GM21447 (cell line): ENCODE data around the gene GRN.
"Not testable (repeated sequence)": the region's sequence is repeated elsewhere in the genome, so short reads cannot be mapped to it uniquely, and the experiment has no call there.

ENCODE experiments used
- ATAC-seq: cut with Tn5 transposase; IDR thresholded peaks from one replicate; pipeline ENCODE4 v1.9.1; 2021; ENCODE audit not compliant: unreplicated experiment

GRN gene

DNA sequence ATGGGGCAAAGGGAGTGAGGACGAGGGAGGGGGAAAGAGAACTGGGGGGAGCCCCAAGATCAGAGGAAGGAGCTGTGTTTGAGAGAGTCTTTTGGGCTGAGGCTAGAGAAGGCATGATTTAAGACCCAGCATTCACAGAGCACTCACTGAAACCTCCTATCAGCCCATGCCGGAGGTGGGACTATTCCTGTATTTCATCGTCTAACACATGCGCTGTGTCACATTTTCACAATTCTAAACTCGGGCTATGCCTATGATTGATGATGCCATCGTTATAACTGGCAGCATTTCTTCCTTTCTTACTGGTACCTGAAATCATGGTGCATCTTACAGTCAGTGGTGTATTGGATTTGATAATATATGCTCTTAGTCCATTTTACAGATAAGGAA, 15.0 kb downstream of the GRN start:
- no peak for ATAC-seq

- no peak for ATAC-seq
Measured at GRCh38 chr17:44360826-44361225, 15.7 kb downstream of the GRN start.

- ATAC-seq, result no peak
Measured at GRCh38 chr17:44361292-44362260, 16.5 kb downstream of the GRN start.

DNA sequence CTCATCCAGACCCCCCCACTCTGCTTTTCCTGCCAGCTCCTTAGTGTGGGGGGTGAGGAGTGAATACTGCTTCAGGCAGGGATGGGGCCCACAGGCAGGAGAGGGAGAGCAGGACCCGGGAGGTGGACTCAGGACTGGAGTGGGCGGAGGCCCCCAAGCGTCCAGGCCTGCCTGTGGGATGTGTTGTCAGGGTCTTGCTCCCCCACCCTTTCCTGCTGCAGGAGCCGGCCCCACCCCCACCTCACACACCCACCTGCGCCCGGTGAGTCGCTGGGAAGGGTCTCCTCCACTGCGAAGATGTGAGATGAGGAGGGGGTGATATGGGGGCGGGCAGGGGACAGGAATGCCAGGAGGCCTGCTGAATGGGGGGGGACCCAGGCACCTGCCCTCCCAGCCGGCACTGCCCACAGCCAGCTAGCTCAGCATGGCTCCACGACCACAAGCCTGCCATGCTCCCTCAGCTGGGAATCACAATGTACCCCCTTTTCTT, 17.4 kb downstream of the GRN start:
- no peak for ATAC-seq

DNA sequence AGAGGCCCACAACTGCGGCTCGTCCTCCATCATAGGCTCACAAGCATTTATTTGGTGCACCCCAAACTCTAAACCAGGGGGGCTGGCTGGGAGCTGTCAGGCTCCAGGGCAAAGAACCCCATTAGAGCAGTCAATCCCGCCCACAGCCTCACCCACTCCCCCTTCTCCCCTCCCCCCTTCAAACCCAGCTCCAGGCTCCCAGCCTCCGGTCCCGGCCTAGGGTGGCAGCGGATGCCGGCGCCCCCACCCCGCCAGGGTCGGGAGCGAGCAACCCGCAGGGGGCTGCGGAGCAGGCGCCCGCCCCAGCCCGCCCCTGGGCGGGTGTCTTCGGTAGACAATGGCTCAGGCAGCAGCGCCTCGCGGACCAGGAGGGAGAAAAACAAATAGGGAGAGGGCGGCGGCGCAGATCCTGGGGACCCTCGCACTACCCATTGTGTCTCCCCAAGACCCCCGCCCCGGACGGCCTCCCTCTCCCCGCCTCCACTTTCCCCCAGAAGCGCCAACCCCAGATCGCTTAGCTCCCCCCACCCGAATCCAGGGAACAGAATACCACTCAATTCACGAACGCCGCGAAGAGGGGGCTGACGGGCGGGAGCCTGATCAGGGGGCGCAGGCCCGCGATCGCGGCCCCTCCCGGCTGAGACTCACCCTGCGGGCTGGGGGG, 18.0 kb downstream of the GRN start:
- ATAC-seq, result no peak

DNA sequence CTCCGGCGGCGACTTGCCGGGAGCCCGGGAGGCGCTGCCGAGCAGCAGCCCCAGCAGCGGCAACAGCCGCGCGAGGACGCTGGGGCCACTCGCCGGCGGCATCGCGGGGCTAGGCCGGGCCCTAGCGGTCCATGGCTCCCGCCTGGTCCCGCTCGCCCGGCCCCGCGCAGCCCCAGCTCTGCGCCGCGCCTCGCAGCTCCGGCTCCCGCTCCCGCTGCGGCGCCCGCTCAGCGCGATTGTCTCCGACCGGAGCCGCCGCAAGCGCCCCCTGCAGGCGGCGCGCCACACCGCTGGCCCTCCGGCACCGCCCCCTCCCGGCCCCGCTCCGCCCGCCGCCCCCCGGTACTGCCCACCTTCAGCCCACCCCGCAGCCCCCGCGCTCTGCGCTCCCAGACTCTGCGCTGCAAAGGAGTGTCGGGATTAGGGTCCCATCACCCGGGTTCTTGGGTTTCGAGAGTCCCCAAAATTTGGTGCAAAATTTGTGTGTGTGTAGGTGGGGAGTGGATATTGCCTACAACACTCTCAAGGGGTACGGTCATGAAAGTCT, 18.6 kb downstream of the GRN start, which contains the start of gene FAM171A2:
TSS of gene FAM171A2 (minus strand) at position 241 of the 547 bp plus-strand sequence. CDS start at position 102, 139 bp downstream.
- ATAC-seq, result no peak

DNA sequence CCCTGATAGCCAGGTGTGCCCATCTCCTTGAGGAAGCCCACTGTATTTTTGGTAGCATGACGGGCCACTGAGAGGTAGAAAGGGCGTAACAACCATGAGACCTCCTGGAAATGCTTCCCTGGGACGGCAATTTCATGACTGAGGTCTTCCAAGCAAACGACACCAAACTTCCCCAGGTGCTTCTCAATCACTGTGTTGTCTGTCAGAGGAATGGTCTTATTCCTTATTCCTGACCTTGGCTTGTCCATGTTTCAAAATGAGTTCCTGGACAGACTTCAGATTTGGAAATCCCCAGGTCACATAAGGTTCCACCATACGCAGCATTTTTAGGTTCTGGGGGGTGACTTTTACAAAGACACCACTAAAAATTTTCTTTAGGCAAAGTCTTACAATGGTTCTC, 19.9 kb downstream of the GRN start:
- ATAC-seq, result not testable (repeated sequence)

DNA sequence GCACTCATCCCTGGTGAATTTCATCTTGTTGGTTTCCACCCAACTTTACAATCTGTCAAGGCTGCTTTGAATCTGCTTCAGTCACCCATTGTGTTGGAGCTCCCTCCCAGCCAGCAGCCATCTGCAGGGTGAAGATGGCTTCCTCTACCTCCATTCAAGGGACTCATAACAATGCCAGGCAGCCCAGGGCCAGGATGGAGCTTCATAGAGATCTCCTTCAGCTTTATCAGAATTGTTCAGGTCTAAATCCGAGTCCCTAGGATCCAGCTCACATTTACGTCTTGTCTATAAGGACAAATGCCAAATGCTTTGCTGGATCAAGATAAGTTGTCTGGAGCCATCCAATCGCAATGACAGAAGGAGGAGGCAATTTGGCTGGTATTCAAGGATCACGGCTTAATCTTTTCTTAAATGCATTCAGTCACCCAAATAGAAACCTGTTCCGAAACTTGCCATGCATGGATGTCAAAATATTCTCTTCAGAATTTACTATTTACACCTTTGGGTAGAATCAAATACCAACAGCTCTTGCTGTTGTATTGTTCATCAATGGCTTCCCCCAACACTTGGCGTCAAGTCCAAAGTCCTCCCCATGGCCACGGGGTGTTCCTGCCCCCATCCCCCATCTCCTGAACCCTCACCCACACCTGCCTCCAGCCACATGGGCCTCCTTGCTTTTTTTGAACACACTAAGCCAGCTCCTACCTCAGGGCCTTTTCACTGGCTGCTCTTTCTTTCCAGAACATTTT, 22.3 kb downstream of the GRN start:
- no peak for ATAC-seq

GRCh38 chr17:44368391-44369243, 23.5 kb downstream of the GRN start:
- not testable (repeated sequence) for ATAC-seq

GRCh38 chr17:44369414-44370023, 24.4 kb downstream of the GRN start:
- ATAC-seq, result not testable (repeated sequence)

GRCh38 chr17:44372036-44372435, 26.9 kb downstream of the GRN start:
- no peak for ATAC-seq

DNA sequence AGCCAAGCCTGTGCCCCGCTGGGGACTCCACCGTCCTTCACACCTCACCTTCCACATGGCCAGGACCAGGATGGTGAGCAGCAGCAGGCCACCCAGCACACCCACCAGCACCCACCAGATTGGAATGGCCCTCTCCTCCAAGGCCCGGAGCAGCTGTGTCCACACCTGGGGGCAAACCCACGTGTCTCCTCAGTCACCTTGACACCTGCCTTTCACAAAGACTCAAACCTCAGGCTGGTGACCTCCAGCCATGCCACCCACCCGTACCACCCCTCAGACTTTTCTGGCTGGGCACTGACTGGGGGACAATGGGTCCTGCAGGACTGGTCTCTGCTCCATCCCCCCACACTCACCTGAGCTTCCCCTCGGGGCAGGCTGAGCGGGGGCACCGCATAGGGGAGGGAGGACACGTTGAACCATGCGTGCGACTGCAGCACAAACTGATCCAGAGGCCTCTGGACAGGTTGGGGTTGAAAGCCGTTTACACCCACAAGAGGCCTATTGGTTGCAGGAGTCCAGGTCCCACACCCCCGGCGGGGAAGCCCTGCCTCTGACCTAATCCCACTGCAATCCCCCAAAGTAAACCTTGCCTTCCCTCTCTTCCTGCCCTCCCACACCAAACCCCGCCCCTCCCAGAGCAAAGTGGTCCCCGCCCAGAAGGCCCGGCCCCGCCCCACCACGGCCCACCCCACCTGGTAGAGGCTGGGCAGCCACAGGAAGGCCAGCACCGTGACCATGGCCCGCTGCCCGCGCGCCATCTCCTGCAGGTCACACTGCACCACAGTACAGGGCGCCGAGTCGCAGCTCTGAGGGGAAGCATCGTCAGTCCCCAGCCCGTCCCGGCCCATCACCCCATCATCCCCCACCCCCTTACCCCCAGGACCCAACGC, 29.4 kb downstream of the GRN start:
- ATAC-seq, result no peak

- ATAC-seq, result no peak
Measured at GRCh38 chr17:44375196-44376017, 30.3 kb downstream of the GRN start.

- ATAC-seq, result no peak
Measured at GRCh38 chr17:44376124-44376523, 31.0 kb downstream of the GRN start.

- no peak for ATAC-seq
Measured at GRCh38 chr17:44376779-44377178, 31.7 kb downstream of the GRN start.

- ATAC-seq, result no peak
Measured at GRCh38 chr17:44378171-44378705, 33.1 kb downstream of the GRN start.

- ATAC-seq, result no peak
Measured at GRCh38 chr17:44379887-44380286, 34.8 kb downstream of the GRN start.
